HG03378 (cell line): ENCODE results near the gene GALT.

Source experiments
- ATAC-seq: cut with Tn5 transposase; IDR thresholded peaks from one replicate; pipeline ENCODE4 v1.9.1; 2021; ENCODE audit warnings: mild to moderate bottlenecking, moderate library complexity; ENCODE audit not compliant: unreplicated experiment

Gene GALT

DNA sequence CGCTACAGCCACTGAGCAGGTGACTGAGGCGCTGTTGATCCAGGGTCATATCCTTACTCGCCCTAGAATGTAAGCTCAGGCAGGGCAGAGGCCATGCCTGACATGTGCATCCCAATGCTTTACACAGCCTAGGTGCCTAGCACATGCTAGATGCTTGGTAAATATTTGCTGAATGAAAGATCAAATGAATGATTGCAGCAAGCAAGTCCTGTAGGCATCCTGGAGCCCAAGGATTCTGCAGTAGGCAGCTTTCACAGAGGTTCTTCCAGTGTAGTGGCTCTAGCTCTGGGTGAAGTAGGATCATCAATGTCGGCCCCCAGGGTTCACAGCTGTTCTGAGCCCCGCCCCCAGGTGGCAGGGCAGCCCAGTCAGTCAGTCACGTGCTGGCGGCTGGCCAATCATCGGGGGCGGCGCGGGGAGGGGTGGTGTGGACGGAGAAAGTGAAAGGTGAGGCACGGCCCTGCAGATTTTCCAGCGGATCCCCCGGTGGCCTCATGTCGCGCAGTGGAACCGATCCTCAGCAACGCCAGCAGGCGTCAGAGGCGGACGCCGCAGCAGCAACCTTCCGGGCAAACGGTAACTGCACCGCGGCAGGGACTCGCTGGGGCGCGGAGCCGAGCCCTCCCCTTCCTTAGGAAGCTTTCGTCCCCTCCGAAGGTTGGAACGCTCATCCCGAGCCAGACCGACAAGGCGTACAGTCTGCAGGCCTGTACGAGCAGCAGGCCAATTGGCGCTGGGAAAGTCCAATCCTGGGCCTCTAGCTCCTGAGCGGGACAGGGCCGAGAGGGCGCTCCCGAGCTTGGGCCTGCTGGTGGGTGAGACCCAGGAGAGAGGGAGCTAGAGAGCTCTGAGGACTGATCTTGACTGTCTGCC, at the start of gene GALT:
GALT (plus strand) TSS at position 465 of the 873 bp plus-strand sequence; CDS start at position 495, 30 bp downstream.
- ATAC-seq, result peak; percentile 69

DNA sequence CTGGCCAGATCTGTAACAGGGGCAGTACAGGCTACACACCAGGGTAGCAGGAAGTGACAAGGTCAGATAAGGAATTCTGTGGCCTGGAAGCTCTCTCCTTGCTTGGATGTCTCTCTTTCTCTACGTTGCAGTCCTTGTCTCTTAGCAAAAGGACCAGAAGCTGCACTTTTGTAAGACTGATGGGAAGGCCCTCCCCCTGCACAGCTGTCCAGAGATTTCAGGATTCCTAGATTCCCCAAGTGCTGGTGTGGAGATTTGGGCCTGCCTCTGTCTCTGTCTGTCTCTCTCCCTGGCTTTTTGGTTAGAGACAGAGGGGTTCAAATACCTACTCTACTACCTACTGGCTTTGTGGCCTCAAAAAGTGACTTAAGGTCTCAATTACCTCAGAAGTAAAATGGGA, 46.9 kb upstream of the GALT start:
- no peak for ATAC-seq

DNA sequence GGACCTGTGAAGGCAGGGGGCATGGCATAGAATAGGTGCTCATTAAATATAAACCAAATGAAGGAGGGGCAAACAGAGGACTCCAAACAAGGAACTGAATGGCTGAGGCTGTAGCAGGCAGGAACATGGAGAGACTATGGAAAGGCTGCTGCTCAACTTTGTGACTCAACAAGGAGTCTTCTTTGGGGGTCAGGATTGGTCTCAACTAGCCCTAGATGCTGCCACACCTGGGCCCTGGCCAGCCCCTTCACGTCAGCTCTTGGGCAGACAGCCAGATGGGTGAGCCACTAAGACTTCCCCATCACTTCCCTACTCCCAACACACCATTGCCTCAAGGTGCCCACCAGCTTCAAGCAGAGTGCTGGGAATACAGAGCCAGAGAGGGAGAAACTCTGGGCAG, 45.6 kb upstream of the GALT start:
- ATAC-seq, result no peak

- ATAC-seq, result no peak
These were observed 44.4 kb upstream of the GALT start for GRCh38 chr9:34601937-34602573.

- peak; percentile 82 for ATAC-seq
These were observed 42.8 kb upstream of the GALT start for GRCh38 chr9:34603610-34604231.

DNA sequence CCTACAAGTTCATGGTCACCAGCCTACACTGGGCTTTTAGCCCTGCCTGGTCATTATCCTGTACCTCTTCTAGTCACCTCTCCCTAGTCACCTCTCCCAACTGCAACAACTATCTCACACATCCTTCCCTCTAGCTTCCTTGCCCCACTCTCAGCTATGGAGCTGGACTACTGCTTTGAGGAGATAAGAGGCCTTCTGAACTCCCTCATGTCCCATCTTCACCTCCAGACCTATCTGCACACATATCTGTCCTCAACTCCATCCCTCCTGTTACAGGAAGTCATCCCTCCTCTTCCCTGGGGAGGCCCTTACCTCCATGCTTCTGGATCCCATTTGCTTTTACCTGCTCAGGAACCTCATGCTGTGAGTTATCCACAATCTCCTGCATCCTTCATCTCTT, 40.3 kb upstream of the GALT start:
- no peak for ATAC-seq

DNA sequence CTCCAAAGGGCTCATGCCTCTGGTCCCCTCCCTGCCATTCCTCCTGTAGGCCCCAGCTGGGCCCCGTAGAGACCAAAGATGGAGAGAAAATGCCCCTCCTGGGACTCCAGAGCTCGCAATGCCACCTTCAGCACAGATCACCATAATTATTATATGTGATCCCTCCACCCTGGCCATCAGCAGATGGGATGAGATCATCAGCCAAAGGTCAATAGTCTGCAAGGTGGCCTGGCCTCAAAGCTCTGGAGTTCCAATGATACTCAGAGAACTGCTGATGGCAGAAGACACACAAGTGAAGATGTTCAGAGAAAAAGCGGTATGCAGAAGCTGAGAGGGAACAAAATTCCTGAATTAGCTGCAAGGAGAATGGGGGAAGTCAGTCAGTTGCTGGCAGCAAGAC, 39.6 kb upstream of the GALT start:
- ATAC-seq, result no peak

GRCh38 chr9:34607331-34607730, 39.1 kb upstream of the GALT start:
- ATAC-seq, result no peak

DNA sequence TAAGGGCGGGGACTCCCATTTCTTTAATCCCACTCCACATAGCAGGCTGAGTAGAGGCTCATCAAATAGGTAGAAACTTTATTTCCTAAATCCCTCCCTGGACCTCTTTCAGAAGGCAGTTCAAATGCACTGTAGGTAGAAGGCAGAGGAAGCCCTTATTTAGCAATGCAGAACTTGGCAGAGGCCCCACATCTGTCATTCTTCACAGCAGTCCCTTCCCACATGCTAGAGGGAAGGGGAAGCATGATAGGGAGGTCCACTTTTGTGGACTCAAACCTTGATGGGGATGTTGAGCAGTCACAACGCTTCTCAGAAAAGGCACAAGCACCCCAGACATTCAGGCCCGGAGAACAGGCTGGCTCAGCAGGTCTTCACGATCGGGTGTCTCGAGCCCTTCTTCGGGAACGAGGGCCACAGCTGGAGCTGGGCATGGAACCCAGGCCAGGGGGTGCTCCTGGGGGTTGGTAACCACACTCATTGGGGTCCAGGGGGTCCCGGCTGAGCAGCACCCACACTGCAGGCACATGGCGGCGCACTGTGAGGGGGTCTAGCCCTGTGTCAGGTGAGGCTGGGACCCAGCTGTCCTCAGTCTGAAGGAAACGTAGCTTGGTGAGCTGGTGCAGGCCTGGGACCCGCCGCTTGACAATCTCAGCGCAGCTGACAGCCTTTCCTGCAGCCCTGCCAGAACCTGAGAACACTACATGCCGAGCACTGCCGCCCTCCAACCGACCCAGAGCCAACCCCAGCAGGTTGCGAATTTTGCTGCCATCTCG, 35.9 kb upstream of the GALT start:
- no peak for ATAC-seq

DNA sequence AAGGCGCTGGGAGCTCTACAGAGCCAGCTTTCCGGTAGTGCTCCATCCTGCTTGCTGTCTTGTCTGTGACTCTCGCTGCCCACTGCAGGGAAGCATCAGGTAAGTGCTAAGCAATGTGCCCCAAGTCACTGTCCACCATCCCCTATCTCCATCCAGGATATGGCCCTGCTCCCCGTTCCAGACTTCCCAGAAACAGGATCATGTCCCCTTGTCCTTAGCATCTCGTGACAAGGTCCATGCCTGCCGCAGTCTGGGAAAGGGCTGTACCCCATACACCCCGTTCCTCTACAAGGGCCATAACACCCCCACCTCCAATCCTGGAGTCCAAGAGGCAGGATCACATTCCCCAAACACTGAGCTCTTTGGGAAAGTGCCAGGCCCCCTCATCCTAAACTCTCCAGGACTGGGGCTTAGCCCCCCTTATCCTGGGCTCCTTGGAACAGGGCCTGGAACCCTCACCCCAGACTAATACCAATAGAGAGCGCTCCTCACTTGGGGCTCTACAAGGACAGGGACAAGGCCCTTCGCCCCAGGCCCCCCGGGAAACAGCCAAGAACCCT, 35.1 kb upstream of the GALT start:
- ATAC-seq, result no peak

DNA sequence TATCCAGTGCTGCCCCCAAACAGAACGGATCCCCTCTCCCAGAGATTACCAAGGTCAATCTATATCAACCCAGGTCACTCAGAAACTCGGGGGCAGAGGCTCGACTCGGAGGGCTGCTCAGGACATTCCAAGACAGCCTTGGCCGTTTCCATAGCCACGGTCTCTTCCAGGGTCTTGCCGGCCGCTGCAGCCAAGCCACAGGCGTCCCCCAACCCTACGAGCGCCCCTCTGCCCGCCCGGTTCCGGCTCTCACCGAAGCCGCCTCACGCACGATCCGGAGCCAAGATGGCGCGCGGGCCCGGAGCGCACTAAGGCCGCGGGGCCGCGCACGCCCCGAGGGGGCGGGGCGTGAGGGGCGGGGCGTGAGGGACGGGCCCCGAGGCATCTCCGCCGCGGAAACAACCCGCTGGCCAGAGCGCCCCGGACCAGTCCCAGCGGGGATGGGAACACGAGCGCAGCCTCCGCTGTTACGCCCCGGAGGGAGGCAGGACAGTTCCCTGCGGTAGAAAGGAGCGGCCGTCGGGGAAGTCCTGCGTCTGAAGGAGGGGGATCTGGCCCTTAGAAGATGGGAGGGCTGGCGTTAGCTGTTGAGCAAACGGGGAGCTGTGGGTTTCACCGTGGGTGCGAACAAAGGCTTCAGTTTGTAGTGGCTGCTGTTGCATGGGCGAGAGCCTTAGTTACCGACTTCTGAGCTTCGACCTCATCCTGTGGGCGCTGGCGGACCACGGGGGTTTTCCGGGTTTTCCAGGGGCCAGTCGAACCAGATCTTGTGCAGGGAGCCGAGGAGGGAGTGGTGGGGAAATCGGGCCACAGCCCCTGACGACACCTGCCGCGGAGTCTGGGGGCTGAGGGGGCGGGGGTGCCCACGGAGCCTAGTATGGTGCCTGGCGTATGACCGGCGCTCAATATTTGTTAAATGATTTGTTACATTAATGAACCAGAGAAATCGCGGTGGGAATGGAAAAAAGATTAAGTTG, 34.4 kb upstream of the GALT start, which contains the start of gene RPP25L:
RPP25L (minus strand) TSS at position 287 of the 977 bp plus-strand sequence. CDS start 801 bp downstream, outside the sequence.
- peak; percentile 46 for ATAC-seq

DNA sequence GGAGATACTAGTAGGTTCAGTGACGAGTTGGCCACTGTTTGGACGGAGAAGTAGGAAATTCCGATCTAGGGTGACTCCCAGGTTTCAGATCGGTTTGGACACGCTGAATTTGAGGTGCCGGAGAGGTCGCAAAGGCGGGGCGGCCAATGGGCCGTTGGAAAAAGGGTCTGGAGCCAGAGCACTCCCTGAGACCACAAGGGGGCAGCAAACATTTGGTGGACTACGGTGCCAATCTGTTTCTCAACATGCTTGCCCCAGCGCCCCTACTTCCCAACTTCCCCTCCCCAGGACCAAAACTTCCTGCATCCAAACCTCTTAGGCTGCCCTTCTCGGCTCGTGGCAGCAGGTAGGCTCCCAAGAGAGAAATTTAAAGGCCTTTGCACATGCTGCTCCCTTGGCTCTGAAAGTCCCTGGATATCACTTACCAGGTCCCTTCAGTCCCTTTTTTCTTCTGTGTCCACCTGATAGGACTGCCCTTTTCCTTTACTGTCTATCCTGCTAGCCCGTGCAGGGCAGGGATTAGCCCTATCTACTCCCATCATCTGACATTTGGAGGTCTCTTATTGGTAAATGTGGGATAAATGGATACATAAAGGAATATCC, 33.6 kb upstream of the GALT start:
- ATAC-seq, result no peak

- ATAC-seq, result no peak
These were observed 31.3 kb upstream of the GALT start for GRCh38 chr9:34615132-34615531.

GRCh38 chr9:34620061-34620994, 26.1 kb upstream of the GALT start, which contains the start of gene DCTN3:
Gene DCTN3 (minus strand): TSS chr9:34620495. CDS start chr9:34620464, 31 bp downstream.
- peak; percentile 96 for ATAC-seq

DNA sequence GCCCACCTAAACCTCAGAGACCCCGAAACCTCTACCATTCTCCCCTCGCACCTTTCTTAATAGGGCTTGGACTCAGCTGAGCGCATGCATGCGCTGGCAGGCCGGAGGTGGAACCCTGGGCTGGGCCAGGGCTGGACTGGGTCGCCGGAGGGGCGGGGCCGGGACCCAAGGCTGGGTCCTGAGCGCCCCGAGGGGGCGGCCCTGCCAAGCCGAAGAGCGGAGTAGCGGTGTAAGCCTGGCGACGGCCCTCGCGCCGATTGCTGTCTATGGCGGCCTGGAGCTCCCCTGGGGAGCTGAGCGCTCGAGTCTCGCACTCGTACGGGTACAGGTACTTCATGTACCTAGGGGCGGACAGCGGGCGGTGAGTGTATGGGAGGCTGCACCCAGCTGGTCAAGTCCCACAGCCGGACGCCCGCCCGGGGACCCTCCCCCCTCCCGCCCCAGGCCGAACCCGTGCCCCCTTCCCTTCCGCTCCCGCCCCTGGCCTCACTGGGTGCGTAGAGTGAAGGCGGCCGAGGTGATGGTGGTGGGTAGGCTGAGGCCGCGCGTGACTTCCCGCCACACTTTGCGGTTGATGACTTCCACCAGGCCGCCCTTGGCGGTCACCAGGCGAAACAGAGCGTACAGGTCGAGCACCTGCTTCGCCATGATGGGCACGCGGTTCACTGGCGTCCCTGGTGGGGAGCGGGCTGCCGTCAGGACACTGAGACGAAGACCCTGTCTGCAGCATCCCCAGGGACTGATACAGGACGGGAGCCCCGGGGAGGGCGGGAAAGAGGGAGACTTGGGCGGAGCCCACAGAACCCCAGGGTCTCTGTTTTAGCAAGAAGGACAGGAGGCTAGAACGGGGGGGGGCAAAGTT, 22.9 kb upstream of the GALT start:
- no peak for ATAC-seq

GRCh38 chr9:34624475-34625185, 21.8 kb upstream of the GALT start:
- ATAC-seq, result no peak
